Psoas muscle (tissue), 8 donors: ENCODE data around the gene CCDC57. TPM values are rescaled to one million over a fixed set of nuclear protein-coding genes. Genes with fewer than 3 reads are reported as not detected.

ENCODE experiments used
- ATAC-seq, 4 donors: fragments of 200-7000 bp; cut with Tn5 transposase; one replicate each; pipeline ENCODE4 v1.9.1; 2020; ENCODE audit warnings: moderate library complexity in 3 of 4, mild to moderate bottlenecking in 2 of 4
- DNase-seq, 2 donors: peaks; one replicate each; pipeline ENCODE4 v3.0.0-alpha.2; 2020
- H3K27ac ChIP-seq: fragments of 200-600 bp; one replicate; pipeline ENCODE4 v1.8.0; 2022
- H3K27me3 ChIP-seq, 3 donors: fragments of 200-600 bp in 1 of 3; one replicate each; pipeline versions ENCODE4 v1.6.1 to v1.8.0; 2013 to 2022; ENCODE audit warnings: low read length in 2 of 3, mild to moderate bottlenecking in 2 of 3, moderate library complexity in 1 of 3; ENCODE audit not compliant: insufficient read depth in 3 of 3
- H3K36me3 ChIP-seq, 2 donors: fragments of 200-600 bp in 1 of 2; one replicate each; pipeline versions ENCODE4 v1.6.1 to v1.8.0; 2013 to 2022; ENCODE audit warnings: low read depth in 1 of 2, mild to moderate bottlenecking in 1 of 2, moderate library complexity in 1 of 2; ENCODE audit not compliant: insufficient read depth in 1 of 2
- H3K4me1 ChIP-seq: fragments of 200-600 bp; one replicate; pipeline ENCODE4 v1.8.0; 2022
- H3K4me3 ChIP-seq: fragments of 200-600 bp; one replicate; pipeline ENCODE4 v1.8.0; 2022; ENCODE audit warnings: mild to moderate bottlenecking
- H3K9me3 ChIP-seq: fragments of 200-600 bp; one replicate; pipeline ENCODE4 v1.8.0; 2022
- WGBS, 3 donors: extraction: QIAGEN DNeasy Blood & Tissue Kit; methylation state at CpG; one replicate each; pipeline versions ENCODE4 v1.1.6 to v1.1.7; 2013; 5-methylcytosine and 5-hydroxymethylcytosine counted together
- intact Hi-C, 2 donors: fragments of 100-400 bp; cut with DNase I; formaldehyde crosslinking; loops; one replicate each; pipeline versions ENCODE4 v1.11.0 to v1.14.2; 2022
- polyA plus RNA-seq, 3 donors: library from polyadenylated mRNA; stranded (reverse); fragments of 200-250 nt; gene quantifications; one replicate each; pipeline ENCODE4 v1.2.3, GENCODE V29; 2013
- total RNA-seq, 4 donors: library from RNA; stranded (reverse); fragmentation: NEBNext Ultra II Directional in 2 of 4; extraction: Animal tissue kit (Norgen Biotek cat#: 25700) in 2 of 4; gene quantifications; one replicate each; pipeline versions ENCODE4 v1.2.1 to v1.2.4, GENCODE V29; 2021 to 2023
- TF ChIP-seq, protein P1 (sequence below): fragments of 200-600 bp; IDR thresholded peaks from one replicate; pipeline ENCODE4 v1.8.0; 2022; ENCODE audit warnings: antibody characterized with exemption
- donor health status: healthy with polysubstance abuse.
- donor health status: DM: no; HTN: no; CAD: no; lungs with moderate emphysema.
- donor health status: Bipolar disorder and iron deficiency.
- donor health status: healthy.
- donor health status: DM: yes; HTN: yes; CAD: no.
- donor health status: DM: no; HTN: no; CAD: no.
- donor health status: DM: no; HTN: no; CAD: no.
- donor health status: DM: yes; HTN: yes; CAD: no.

Gene CCDC57
- total and polyA plus RNA-seq, 7 donors, result 7.2 to 15.3 (median 11.1) TPM

DNA sequence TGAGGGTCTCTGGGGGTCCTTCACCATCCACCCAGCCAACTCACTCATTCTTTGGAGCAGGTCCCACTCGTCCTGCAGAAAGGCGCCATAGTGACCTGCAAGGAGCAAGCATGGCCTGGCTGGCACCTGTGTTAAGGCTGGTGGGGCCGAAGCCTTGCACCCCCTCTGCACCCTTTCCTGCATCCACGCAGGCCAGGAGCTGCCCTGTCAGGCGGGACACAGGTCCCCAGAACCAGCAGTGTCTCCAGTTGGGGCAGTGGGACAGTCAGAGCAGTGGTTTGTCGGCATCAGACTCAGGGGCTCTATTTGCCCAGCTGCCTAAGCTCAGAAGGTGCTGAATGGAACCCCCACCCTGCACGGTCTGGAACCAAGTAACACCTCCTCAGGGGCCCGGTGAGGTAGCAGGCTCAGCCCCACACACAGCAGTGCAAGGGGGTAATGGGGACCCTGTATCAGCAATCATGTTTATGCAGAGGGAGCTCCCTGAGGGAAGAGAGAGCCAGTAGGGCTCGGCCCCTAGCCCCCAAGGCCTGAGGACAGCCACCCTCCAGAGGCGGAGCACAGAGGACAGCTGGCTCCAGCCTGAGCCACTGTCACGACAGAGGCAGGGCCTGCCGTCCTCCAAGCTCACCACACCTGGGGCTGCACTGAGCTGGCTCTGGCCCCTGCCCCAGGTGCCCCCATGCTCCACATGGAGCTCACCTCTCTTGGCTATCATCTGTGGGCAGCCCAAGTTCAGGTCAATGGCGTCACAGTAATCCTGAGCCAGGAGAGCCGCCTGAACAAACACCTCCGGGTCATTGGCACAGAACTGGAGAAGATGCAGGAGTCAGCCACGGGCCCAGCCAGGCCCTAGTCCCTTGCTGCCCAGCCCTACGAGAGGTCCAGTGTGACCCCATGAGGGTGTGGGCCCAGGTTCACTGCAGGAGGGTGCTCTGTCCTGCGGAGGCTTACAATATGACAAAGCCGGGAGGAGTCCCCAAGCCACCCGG, 148.9 kb downstream of the CCDC57 start:
- TF ChIP-seq, protein P1, sequence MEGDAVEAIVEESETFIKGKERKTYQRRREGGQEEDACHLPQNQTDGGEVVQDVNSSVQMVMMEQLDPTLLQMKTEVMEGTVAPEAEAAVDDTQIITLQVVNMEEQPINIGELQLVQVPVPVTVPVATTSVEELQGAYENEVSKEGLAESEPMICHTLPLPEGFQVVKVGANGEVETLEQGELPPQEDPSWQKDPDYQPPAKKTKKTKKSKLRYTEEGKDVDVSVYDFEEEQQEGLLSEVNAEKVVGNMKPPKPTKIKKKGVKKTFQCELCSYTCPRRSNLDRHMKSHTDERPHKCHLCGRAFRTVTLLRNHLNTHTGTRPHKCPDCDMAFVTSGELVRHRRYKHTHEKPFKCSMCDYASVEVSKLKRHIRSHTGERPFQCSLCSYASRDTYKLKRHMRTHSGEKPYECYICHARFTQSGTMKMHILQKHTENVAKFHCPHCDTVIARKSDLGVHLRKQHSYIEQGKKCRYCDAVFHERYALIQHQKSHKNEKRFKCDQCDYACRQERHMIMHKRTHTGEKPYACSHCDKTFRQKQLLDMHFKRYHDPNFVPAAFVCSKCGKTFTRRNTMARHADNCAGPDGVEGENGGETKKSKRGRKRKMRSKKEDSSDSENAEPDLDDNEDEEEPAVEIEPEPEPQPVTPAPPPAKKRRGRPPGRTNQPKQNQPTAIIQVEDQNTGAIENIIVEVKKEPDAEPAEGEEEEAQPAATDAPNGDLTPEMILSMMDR, result no peak
- 70 to 75% (median 74%) methylated on average over 20 of the region's 20 CpGs for WGBS, 3 donors
- Histone ChIP-seq H3K27me3 (no peaks in the 10 kb centered on the region), H3K4me1 (peaks cover 9% of the 10 kb centered on the region), H3K36me3 (peaks cover 10 to 55% of the 10 kb centered on the region in 2 donors), H3K9me3 (no peaks in the 10 kb centered on the region), H3K4me3 (peak overlapping the region; percentile 98), H3K27ac (no peak overlapping the region)
- DNase-seq, result peak in 1 of 2 donors; percentile 46
- intact Hi-C loops, result no loop called here
- no peak for ATAC-seq

DNA sequence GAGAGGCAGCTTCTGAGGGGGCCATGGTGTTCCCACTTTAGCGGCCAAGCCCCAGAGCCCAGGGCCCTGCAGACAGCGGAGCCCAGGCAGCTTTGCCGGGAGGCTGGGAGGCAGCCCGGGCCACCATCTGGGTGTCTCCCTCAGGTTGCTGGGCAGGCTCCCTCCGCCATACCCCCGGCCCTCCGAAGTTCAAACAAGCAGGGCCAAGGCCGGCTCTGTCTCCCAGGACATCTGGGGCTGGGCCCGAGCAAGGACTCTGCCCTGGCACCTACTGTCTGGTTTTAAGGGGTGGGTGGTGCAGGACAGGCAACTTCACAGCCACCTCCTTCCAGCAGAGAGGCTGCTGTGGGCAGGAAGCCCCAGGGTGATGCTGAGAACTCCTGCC, 149.7 kb downstream of the CCDC57 start:
- no peaks in the 10 kb centered on the region for H3K9me3 ChIP-seq
- no peak overlapping the region for H3K27ac ChIP-seq
- 86 to 100% (median 90%) methylated on average over 4 to 9 of the region's 9 CpGs for WGBS, 3 donors
- DNase-seq (peak; percentile 12 to 42), ATAC-seq (no peak)
- no peaks in the 10 kb centered on the region for H3K27me3 ChIP-seq
- H3K4me1 ChIP-seq, result peaks cover 9% of the 10 kb centered on the region
- intact Hi-C loops, result no loop called here
- H3K36me3 ChIP-seq, result peaks cover 10 to 62% of the 10 kb centered on the region in 2 donors
- H3K4me3 ChIP-seq, result no peak overlapping the region
- TF ChIP-seq, protein P1, result no peak

DNA sequence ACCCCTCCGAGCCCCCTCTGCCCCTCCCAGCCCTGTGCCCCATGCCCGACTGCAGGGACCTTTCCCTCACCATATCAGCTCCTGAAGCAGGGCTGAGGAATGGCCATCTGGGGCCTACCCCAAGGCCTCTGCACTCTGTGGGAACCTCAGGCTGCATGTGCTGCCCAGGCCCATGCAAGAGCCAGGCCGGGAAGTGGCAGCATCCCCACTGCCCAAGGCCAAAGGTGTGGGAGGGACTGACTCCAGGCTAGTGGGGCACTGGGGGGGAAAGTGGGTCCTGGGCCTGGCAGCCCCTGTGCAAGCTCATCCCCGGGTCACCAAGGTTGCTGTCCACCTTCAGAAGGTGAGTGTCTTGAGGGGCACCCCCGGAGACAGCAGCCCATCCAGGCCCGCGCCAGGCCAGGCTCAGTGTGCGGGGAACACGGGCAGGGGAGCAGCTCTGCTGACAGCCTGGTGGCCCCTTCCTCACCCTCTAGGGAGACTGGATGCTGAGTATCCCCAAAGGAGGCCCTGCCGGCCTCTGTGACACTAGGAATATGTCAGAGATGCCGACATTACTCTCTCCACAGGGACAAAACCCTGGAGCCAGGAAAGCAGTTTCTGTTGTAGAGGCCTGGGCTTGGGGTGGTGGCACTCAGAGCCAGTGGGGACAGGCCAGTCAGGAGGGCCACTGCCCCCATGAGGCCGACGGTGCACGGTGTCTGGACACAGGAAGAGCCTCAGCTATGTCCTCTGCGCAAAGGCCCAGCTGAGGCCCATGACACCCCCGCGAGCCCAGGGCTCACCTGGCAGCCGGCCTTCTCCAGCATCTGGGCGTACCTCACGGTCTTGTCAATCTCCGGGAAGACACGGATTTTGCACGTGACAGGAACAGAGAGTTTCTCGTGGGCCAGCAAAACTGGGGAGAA, 150.3 kb downstream of the CCDC57 start:
- DNase-seq, result peak; percentile 10 to 55
- no peak overlapping the region for H3K27ac ChIP-seq
- H3K9me3 ChIP-seq, result no peaks in the 10 kb centered on the region
- no peak overlapping the region for H3K4me3 ChIP-seq
- 73 to 74% (median 73%) methylated on average over 23 to 24 of the region's 24 CpGs for WGBS, 3 donors
- peaks cover 9% of the 10 kb centered on the region for H3K4me1 ChIP-seq
- TF ChIP-seq, protein P1, result no peak
- no peaks in the 10 kb centered on the region for H3K27me3 ChIP-seq
- ATAC-seq, result no peak
- H3K36me3 ChIP-seq, result peaks cover 10 to 69% of the 10 kb centered on the region in 2 donors
- intact Hi-C loops, result no loop called here

DNA sequence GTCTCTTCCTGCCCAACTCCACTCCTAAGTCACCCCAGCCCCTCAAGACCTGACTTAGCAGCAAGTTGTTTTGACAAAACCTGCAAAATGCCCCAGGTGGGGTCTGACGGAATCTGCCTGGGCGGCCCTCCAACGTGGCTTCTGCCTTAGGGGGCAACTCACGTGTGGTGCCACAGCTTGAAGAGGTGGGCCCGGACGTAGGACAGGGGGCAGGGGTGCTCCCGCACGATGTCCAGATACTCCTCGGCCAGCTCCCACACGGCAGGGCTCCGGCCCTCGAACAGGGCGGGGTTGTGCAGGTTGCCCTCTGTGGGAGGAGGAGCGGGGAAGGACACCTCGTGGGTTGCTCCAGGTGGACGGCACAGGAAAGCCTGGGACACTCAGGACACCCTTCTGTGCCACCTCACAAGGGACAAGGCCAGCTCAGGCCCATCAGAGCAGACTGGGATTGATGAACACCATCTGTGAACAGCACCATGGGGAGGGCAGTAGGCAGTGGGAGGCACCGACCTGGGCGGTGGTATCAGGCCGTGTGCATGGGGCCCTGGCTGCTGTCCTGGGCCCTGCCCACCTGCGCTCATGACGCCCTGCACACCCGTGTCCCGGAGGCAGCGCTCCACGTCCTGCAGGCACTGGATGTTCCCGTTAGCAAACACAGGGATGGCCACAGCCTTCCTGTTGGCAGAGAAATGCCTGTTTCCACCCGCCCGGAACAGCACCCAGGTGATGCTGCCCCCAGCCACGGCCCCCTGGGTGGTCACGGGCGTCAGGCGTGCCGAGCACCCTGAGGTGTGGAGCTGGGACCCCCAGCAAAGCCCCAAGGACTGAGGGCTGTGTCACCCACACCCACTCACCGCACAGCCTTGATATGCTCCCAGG, 151.4 kb downstream of the CCDC57 start:
- intact Hi-C loops, result no loop called here
- TF ChIP-seq, protein P1, result no peak
- no peaks in the 10 kb centered on the region for H3K27me3 ChIP-seq
- ATAC-seq (no peak), DNase-seq (peak; percentile 7 to 51)
- 84 to 89% (median 85%) methylated on average over 33 to 34 of the region's 34 CpGs for WGBS, 3 donors
- H3K36me3 ChIP-seq, result peaks cover 10 to 79% of the 10 kb centered on the region in 2 donors
- H3K27ac ChIP-seq, result no peak overlapping the region
- no peak overlapping the region for H3K4me3 ChIP-seq
- no peaks in the 10 kb centered on the region for H3K9me3 ChIP-seq
- peaks cover 9% of the 10 kb centered on the region for H3K4me1 ChIP-seq
